ENCODE measurements around the gene ZNF560. TPM values are rescaled to one million over a fixed set of nuclear protein-coding genes. Genes with fewer than 3 reads are reported as not detected.

The ZNF560 gene
- total RNA-seq, 1 experiment from 2014 or later: 4.4 TPM

DNA sequence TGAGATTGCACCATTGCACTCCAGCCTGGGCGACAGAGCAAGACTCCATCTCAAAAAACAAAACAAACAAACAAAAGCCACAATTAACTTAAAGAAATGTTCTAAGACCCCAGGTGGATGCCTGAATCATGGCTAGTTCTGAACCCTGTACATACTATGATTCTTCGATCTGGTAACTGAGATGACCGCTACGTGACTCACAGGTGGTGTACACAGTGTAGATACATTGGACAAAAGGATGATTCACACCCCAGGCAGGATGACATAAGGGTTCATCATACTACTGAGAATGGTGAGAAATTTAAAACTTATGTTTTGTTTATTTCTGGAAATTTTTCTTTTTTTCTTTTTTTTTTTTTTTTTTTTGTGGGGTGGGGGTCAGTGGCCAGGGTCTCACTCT is 33.5 kb upstream of the ZNF560 start:
- Mint-ChIP-seq H3K27ac (no peak overlapping the region), H3K9me3 (peaks cover 67% of the 10 kb centered on the region)

DNA sequence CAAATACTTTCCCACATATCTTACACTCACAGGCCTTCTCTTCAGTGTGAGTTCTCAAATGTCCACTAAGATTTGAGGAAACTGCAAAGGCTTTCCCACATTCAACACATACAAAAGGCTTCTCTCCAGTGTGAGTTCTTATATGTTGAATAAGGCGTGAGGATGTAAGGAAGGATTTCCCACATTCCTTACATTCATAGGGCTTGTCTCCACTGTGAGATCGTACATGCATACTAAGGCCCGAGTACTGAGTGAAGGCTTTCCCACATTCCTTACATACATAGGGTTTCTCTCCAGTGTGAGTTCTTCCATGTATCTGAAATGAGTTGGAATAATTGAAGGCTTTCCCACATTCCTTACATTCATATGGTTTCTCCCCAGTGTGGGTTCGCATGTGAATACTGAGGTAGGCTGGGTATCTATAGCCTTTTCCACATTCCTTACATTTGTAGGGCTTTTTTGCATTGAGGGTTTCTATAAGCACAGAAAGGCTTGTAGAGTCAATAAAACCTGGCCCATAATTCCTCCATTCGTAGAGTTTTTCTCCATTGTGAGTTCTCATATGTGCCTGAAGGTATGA is 30.4 kb upstream of the ZNF560 start:
- Mint-ChIP-seq H3K4me3 (no peak overlapping the region), H3K36me3 (peaks cover 94% of the 10 kb centered on the region), H3K27me3 (ENCODE audit: low read depth) (peaks cover 17% of the 10 kb centered on the region), H3K9me3 (peaks cover 80% of the 10 kb centered on the region), H3K27ac (no peak overlapping the region), H3K4me1 (no peaks in the 10 kb centered on the region)
- TF ChIP-seq, protein P1, sequence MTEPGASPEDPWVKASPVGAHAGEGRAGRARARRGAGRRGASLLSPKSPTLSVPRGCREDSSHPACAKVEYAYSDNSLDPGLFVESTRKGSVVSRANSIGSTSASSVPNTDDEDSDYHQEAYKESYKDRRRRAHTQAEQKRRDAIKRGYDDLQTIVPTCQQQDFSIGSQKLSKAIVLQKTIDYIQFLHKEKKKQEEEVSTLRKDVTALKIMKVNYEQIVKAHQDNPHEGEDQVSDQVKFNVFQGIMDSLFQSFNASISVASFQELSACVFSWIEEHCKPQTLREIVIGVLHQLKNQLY (CRISPR knock-in tag; IDR thresholded peaks at IDR 0.05): no peak
- TF ChIP-seq SMAD4 (CRISPR knock-in tag; IDR thresholded peaks at IDR 0.05) (no peak), ZNF219 (CRISPR knock-in tag; IDR thresholded peaks at IDR 0.05; ENCODE audit: borderline replicate concordance) (no peak)
- ChIA-PET POLR2A (no interaction called here), CTCF (no interaction called here)
- DNase-seq (ENCODE audit: low spot score) (no peak), ATAC-seq (no peak)

More for the DNA sequence above, 33.5 kb upstream of the ZNF560 start:
- ATAC-seq (no peak), DNase-seq (ENCODE audit: low spot score) (no peak)
- ChIA-PET CTCF (no interaction called here), POLR2A (no interaction called here)
- peaks cover 97% of the 10 kb centered on the region for H3K36me3 Mint-ChIP-seq
- no peak overlapping the region for H3K4me3 Mint-ChIP-seq
- no peak for TF ChIP-seq TP53 (CRISPR knock-in tag; IDR thresholded peaks at IDR 0.05)
- no peak for TF ChIP-seq ELF4 (CRISPR knock-in tag; IDR thresholded peaks at IDR 0.05; ENCODE audit: low read depth)
- no peak for TF ChIP-seq NFATC4 (CRISPR knock-in tag; IDR thresholded peaks at IDR 0.05)
- TF ChIP-seq ZNF138 (CRISPR knock-in tag; conservative IDR thresholded peaks at IDR 0.05): no peak
- no peak for TF ChIP-seq SOX15 (CRISPR knock-in tag; IDR thresholded peaks at IDR 0.05)
- no peak for TF ChIP-seq ZNF423 (CRISPR knock-in tag; IDR thresholded peaks at IDR 0.05)
- TF ChIP-seq, protein P2, sequence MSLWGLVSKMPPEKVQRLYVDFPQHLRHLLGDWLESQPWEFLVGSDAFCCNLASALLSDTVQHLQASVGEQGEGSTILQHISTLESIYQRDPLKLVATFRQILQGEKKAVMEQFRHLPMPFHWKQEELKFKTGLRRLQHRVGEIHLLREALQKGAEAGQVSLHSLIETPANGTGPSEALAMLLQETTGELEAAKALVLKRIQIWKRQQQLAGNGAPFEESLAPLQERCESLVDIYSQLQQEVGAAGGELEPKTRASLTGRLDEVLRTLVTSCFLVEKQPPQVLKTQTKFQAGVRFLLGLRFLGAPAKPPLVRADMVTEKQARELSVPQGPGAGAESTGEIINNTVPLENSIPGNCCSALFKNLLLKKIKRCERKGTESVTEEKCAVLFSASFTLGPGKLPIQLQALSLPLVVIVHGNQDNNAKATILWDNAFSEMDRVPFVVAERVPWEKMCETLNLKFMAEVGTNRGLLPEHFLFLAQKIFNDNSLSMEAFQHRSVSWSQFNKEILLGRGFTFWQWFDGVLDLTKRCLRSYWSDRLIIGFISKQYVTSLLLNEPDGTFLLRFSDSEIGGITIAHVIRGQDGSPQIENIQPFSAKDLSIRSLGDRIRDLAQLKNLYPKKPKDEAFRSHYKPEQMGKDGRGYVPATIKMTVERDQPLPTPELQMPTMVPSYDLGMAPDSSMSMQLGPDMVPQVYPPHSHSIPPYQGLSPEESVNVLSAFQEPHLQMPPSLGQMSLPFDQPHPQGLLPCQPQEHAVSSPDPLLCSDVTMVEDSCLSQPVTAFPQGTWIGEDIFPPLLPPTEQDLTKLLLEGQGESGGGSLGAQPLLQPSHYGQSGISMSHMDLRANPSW (CRISPR knock-in tag; conservative IDR thresholded peaks at IDR 0.05; ENCODE audit: low read depth): no peak
- no peak for TF ChIP-seq ZNF232 (CRISPR knock-in tag; IDR thresholded peaks at IDR 0.05)
- TF ChIP-seq, protein P3, sequence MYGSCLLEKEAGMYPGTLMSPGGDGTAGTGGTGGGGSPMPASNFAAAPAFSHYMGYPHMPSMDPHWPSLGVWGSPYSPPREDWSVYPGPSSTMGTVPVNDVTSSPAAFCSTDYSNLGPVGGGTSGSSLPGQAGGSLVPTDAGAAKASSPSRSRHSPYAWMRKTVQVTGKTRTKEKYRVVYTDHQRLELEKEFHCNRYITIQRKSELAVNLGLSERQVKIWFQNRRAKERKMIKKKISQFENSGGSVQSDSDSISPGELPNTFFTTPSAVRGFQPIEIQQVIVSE (CRISPR knock-in tag; IDR thresholded peaks at IDR 0.05; ENCODE audit: borderline replicate concordance): no peak
- TF ChIP-seq, protein P4, sequence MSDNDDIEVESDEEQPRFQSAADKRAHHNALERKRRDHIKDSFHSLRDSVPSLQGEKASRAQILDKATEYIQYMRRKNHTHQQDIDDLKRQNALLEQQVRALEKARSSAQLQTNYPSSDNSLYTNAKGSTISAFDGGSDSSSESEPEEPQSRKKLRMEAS (CRISPR knock-in tag; IDR thresholded peaks at IDR 0.05): no peak
- TF ChIP-seq, protein P5, sequence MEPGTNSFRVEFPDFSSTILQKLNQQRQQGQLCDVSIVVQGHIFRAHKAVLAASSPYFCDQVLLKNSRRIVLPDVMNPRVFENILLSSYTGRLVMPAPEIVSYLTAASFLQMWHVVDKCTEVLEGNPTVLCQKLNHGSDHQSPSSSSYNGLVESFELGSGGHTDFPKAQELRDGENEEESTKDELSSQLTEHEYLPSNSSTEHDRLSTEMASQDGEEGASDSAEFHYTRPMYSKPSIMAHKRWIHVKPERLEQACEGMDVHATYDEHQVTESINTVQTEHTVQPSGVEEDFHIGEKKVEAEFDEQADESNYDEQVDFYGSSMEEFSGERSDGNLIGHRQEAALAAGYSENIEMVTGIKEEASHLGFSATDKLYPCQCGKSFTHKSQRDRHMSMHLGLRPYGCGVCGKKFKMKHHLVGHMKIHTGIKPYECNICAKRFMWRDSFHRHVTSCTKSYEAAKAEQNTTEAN (CRISPR knock-in tag; IDR thresholded peaks at IDR 0.05): no peak
- H3K27me3 Mint-ChIP-seq (ENCODE audit: low read depth): peaks cover 12% of the 10 kb centered on the region
- H3K4me1 Mint-ChIP-seq: no peaks in the 10 kb centered on the region

DNA sequence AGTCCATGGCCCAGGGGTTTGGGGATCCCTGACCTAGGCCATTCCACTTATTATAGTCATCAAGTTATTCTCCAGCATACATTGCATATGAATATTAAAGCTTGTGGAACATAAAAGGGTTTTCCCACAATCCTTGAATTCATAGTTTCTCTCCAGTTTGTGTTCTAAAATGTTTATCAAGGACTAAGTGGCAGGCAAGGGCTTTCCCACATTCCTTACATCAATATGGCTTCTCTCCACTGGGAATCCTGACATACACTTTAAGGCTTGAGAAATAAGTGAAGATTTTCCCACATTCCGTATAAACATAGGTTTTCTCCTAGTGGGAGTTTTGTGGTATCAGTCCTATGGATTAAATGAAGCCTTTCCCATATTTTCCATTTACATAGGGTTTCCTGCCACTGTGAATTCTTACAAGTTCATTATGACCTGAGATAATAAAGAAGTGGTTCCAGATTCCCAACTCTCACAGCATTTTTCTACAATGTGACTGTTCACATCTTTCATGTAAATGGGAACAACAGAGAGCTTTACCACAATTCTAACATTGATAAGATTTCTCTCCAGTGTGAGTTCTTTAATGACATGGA is 25.6 kb upstream of the ZNF560 start:
- no peak for ATAC-seq
- Mint-ChIP-seq H3K36me3 (peaks cover 78% of the 10 kb centered on the region), H3K4me3 (no peak overlapping the region), H3K27me3 (ENCODE audit: low read depth) (peaks cover 25% of the 10 kb centered on the region), H3K9me3 (peaks cover 74% of the 10 kb centered on the region), H3K4me1 (no peaks in the 10 kb centered on the region), H3K27ac (no peak overlapping the region)
- ChIA-PET CTCF (no interaction called here), POLR2A (interaction anchor here (0.7 kb wide), 1 partner anchor 8 kb away, joined by 5 read pairs; no protein-coding TSS in a partner anchor)
- TF ChIP-seq TP53 (CRISPR knock-in tag; IDR thresholded peaks at IDR 0.05) (no peak), GTF2I (CRISPR knock-in tag; conservative IDR thresholded peaks at IDR 0.05) (0 out of 2 replicates have a peak, but pooled peaks have one; percentile 19)
- no peak for DNase-seq (ENCODE audit: low spot score)
